ENCODE results near the gene ZMAT2.

- peak; percentile 31 to 65 (median 41) for TF ChIP-seq CTCF (IDR thresholded peaks at IDR 0.05 in 4 of 5, conservative IDR thresholded peaks at IDR 0.05 in 1 of 5)
- no peak for TF ChIP-seq POLR2A (IDR thresholded peaks at IDR 0.05)
Observed at GRCh38 chr5:140734354-140734753, 34.1 kb downstream of the ZMAT2 start.
